Cardiac fibroblast (primary cell): ENCODE data around the gene GPR107.
A peak's percentile ranks its signal among the peaks of the same experiment; 100 is the strongest.
"Not testable (repeated sequence)": the region's sequence is repeated elsewhere in the genome, so short reads cannot be mapped to it uniquely, and the experiment has no call there.

ENCODE experiments used
- DNase-seq, 2 donors: peaks; one replicate each; pipeline versions ENCODE4 v3.0.0 to v3.0.0-alpha.2; 2010; ENCODE audit warnings: low read depth in 2 of 2
- H3K4me3 ChIP-seq, 2 donors: replicated peaks in 1 of 2; 1 replicate in 1 of 2; 2 replicates in 1 of 2; pipeline ENCODE4 v1.5.1; 2011; ENCODE audit warnings: low read depth in 2 of 2, low read length in 2 of 2, mild to moderate bottlenecking in 2 of 2, moderate library complexity in 1 of 2
- TF ChIP-seq, protein P1 (sequence below): IDR thresholded peaks from one replicate; pipeline ENCODE4 v1.5.1; 2011; ENCODE audit warnings: low read depth, mild to moderate bottlenecking, low read length, inconsistent platforms

The GPR107 gene

DNA sequence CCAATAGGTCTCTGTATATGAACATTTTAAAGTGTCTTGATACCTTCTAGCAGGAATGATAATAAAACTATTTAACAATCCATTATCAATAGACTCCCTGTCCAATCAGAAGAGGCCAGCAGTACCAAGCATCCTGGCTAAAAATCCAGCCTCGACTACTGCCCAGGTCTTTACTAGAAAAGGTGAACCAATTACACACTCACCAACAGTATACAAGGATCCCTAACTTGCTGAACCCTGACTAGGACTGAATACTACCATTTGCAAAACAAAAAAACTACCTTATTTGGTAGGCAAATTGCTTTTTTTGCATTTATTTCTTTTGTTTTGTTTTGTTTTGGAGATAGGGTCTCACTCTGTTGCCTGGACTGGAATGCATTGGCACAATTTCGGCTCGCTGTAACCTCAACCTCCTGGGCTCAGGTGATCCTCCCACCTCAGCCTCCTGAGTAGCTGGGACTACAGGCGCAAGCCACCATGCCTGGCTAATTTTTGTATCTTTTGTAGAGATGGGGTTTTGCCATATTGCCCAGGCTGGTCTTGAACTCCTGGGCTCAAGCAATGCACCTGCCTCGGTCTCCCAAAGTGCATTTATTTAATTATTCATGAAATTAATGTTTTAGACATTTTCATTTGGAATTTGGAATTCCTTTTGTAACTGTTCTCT lies 38.2 kb upstream of the GPR107 start:
- TF ChIP-seq, protein P1, sequence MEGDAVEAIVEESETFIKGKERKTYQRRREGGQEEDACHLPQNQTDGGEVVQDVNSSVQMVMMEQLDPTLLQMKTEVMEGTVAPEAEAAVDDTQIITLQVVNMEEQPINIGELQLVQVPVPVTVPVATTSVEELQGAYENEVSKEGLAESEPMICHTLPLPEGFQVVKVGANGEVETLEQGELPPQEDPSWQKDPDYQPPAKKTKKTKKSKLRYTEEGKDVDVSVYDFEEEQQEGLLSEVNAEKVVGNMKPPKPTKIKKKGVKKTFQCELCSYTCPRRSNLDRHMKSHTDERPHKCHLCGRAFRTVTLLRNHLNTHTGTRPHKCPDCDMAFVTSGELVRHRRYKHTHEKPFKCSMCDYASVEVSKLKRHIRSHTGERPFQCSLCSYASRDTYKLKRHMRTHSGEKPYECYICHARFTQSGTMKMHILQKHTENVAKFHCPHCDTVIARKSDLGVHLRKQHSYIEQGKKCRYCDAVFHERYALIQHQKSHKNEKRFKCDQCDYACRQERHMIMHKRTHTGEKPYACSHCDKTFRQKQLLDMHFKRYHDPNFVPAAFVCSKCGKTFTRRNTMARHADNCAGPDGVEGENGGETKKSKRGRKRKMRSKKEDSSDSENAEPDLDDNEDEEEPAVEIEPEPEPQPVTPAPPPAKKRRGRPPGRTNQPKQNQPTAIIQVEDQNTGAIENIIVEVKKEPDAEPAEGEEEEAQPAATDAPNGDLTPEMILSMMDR = no peak
- no peak overlapping the region for H3K4me3 ChIP-seq
- no peak for DNase-seq

DNA sequence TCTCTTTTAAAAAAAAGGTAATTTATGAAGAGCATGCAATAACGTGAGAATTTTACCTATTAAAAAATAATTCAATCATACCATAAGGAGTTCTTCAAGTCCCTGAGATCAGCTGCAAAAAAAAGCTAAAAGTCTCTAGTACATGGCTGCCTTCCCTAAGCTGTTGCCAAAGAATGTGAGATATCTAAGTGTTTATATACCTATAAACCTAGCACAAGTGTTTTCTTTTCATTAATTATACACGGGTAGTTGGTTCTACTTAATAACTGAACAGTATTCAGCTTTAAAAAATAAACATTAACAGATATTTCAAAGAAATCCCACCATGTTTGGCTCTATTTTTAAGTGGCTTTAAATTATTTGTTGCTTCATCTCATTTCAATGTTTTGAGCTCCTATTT lies 36.6 kb upstream of the GPR107 start:
- TF ChIP-seq, protein P1 = no peak
- no peak overlapping the region for H3K4me3 ChIP-seq
- DNase-seq = no peak

DNA sequence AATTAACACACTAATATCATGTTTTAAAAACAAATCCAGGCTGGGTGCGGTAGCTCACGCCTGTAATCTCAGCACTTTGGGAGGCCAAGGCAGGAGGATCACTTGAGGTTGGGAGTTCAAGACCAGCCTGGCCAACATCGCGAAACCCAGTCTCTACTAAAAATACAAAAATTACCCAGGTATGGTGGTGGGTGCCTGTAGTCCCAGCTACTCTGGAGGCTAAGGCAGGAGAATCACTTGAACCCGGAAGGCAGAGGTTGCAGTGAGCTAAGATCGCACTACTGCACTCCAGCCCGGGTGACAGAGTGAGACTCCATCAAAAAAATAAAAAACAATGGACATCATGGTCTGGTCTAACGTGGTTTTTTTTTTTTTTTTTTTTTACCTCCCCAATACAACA lies 36.2 kb upstream of the GPR107 start:
- DNase-seq, H3K4me3 ChIP-seq: not testable (repeated sequence)

DNA sequence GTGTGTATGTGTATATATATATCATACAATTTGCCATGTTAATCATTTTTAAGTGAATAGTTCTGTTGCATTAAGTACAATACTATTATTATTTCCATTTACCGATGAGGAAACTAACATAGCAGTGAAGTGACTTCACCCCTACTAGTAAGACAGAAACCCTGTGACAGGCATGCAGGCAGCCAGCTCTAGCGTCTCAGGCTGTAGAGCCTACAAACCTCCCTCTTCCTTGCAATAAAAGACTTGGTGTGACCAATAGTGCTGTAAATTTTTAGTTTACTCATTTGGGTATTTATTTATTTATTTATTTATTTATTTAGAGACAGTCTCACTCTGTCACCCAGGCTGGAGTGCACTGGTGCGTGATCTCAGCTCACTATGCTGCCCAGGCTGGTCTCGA lies 35.4 kb upstream of the GPR107 start:
- peak in 1 of 2 donors; percentile 20 for DNase-seq
- TF ChIP-seq, protein P1 = no peak
- H3K4me3 ChIP-seq = no peak overlapping the region

DNA sequence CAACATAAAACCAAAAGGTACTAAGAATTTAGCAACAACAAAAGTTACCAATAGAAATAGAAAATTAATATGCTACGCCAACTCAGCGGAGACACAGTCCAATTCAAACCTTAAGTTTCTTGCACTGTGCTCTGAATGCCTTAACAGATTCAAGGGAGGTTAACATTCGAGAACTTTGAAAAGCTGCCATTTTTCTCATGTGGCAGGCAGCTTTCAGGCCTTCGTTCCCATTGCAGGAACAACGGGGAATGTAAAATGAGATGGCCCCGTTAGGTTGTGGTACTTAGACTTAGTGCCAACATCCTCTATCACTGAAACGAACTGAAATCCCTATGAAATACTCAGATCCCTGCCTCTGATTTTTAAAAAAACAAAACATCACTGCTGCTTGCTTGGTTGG lies 33.1 kb upstream of the GPR107 start:
- no peak overlapping the region for H3K4me3 ChIP-seq
- no peak for DNase-seq
- TF ChIP-seq, protein P1 = no peak

DNA sequence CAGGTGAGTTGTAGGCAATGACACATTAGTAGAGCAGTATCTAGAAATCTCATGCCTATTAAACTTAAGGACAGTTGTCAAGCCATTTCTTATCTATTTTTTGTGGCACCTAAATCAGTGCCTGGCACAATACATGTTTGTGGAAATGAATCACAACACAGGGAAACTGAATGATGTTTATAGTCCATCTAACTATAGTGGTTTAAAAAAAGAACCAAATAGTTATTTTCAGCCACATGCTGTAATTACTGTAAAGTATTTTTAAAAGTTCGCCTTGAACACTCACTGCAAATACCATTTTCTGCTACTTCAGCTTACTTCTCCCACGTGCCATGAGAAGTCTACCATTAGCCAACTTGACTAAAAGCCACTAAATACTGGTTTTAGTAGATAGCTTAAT lies 32.6 kb upstream of the GPR107 start:
- H3K4me3 ChIP-seq = no peak overlapping the region
- no peak for DNase-seq
- TF ChIP-seq, protein P1 = no peak

DNA sequence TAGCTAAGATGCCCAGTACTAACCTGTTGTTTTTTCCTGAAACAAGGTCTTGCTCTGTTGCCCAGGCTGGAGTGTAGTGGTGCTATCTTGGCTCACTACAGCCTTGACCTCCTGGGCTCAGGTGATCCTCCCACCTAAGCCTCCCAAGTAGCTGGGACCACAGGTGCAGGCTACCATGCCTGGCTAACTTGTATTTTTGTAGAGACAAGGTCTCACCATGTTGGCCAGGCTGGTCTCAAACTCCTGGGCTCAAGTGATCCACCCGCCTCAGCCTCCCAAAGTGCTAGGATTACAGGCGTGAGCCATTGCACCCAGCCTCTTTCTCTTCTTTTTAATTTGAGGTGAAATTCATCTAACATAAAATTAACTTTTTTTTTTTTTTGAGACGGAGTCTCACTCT lies 31.9 kb upstream of the GPR107 start:
- not testable (repeated sequence) for DNase-seq, H3K4me3 ChIP-seq

DNA sequence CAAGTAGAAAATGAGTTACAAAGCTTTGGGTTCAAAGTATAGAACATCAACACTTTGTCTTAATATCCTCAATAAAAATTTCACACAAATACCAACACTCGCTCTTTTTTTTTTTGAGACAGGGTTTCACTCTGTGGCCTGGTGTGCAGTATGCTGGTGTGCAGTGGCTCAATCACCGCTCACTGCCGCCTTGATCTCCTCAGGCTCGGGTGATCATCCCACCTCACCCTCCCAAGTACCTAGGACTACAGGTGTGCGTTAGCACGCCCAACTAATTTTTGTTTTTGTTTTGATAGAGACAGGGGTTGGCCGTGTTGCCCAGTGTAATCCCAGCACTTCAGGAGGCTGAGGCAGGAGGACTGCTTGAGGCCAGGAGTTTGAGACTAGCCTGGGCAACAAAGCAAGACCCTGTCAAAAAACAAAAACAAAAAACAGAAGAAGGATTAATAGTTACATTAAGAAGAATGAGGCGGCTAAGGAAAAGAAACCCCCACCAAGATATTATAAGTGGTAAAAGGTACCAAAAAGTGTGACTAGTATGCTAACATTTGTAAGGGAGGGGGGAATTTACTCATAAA lies 31.1 kb upstream of the GPR107 start:
- DNase-seq = no peak
- no peak overlapping the region for H3K4me3 ChIP-seq
- TF ChIP-seq, protein P1 = no peak
